DMS 273 (cell line): ENCODE measurements around the gene FOXG1.

ENCODE experiments used
- DNase-seq: peaks from one replicate; lab custom pipeline; 2025; ENCODE audit not compliant: unreplicated experiment; lab: John Stamatoyannopoulos, UW

Gene FOXG1

GRCh38 chr14:28774764-28775735, 8.5 kb downstream of the FOXG1 start:
- no peak for DNase-seq

GRCh38 chr14:28776482-28777266, 10.1 kb downstream of the FOXG1 start:
- DNase-seq = no peak

- DNase-seq = no peak
These were observed 11.0 kb downstream of the FOXG1 start for GRCh38 chr14:28777471-28778137.

GRCh38 chr14:28778138-28779117, 11.8 kb downstream of the FOXG1 start:
- no peak for DNase-seq

GRCh38 chr14:28779456-28779855, 12.9 kb downstream of the FOXG1 start:
- DNase-seq = no peak

GRCh38 chr14:28780843-28781820, 14.5 kb downstream of the FOXG1 start:
- DNase-seq = no peak

- DNase-seq = no peak
These were observed 15.7 kb downstream of the FOXG1 start for GRCh38 chr14:28782301-28782700.

- no peak for DNase-seq
These were observed 17.1 kb downstream of the FOXG1 start for GRCh38 chr14:28783664-28784063.

GRCh38 chr14:28784096-28785048, 17.8 kb downstream of the FOXG1 start:
- DNase-seq = no peak

- no peak for DNase-seq
These were observed 18.7 kb downstream of the FOXG1 start for GRCh38 chr14:28785096-28785952.

- no peak for DNase-seq
These were observed 40.9 kb downstream of the FOXG1 start for GRCh38 chr14:28807518-28807917.

GRCh38 chr14:28813810-28814209, 47.2 kb downstream of the FOXG1 start:
- no peak for DNase-seq
